Uterus (tissue), 4 donors: ENCODE measurements around the gene DSG4. TPM values are rescaled to one million over a fixed set of nuclear protein-coding genes. Genes with fewer than 3 reads are reported as not detected.

Experiments used
- DNase-seq, 2 donors: peaks; one replicate each; pipeline ENCODE4 v3.0.0-alpha.2; 2019 to 2020
- H3K27ac ChIP-seq, 2 donors: fragments of 200-600 bp; sonication (generic); 1 replicate in 1 of 2; 2 replicates in 1 of 2; pipeline ENCODE4 v1.5.1; 2016 to 2018
- H3K27me3 ChIP-seq, 2 donors: fragments of 200-600 bp; sonication (generic); one replicate each; pipeline ENCODE4 v1.5.1; 2018 to 2019; ENCODE audit warnings: control low read depth in 1 of 2
- H3K36me3 ChIP-seq, 2 donors: fragments of 200-600 bp; sonication (generic); one replicate each; pipeline ENCODE4 v1.5.1; 2019; ENCODE audit warnings: control low read depth in 1 of 2
- H3K4me1 ChIP-seq, 2 donors: fragments of 200-600 bp; sonication (generic); one replicate each; pipeline ENCODE4 v1.5.1; 2018 to 2019; ENCODE audit warnings: control low read depth in 1 of 2
- H3K4me3 ChIP-seq, 2 donors: fragments of 200-600 bp; sonication (generic); 1 replicate in 1 of 2; 2 replicates in 1 of 2; pipeline ENCODE4 v1.5.1; 2018 to 2019; ENCODE audit warnings: mild to moderate bottlenecking in 1 of 2
- H3K9me3 ChIP-seq, 2 donors: fragments of 200-600 bp; sonication (generic); one replicate each; pipeline ENCODE4 v1.5.1; 2019; ENCODE audit warnings: control low read depth in 1 of 2
- CTCF ChIP-seq, 4 experiments: fragments of 200-600 bp in 2 of 4; fragments of 450-650 bp in 2 of 4; sonication (generic) in 2 of 4; IDR thresholded peaks; one replicate each; pipeline ENCODE4 v1.5.1; 2016 to 2019; ENCODE audit warnings: antibody characterized with exemption in 4 of 4, mild to moderate bottlenecking in 2 of 4, moderate library complexity in 1 of 4
- POLR2A ChIP-seq, 2 donors: fragments of 450-650 bp; IDR thresholded peaks; one replicate each; pipeline ENCODE4 v1.6.1; 2016; ENCODE audit warnings: antibody characterized with exemption in 2 of 2, mild to moderate bottlenecking in 1 of 2, moderate library complexity in 1 of 2
- intact Hi-C: fragments of 100-400 bp; cut with DNase I; formaldehyde crosslinking; loops from one replicate; pipeline ENCODE4 v1.15.1; 2023; ENCODE audit warnings: low total_unique reads
- total RNA-seq, 4 donors: library from RNA; depleted of rRNA in 3 of 4; stranded (reverse); fragments of >200 nt in 3 of 4; gene quantifications; one replicate each; pipeline versions ENCODE4 v1.1.0 to v1.2.4, GENCODE V29; 2014 to 2023
- donor health status: DM: yes; HTN: yes; CAD: no.

Gene DSG4
- total RNA-seq, 4 donors from 2014 or later, result 0.07 TPM; not detected in 3

- no peak for DNase-seq
- intact Hi-C loops, result no loop called here
These were observed 70.3 kb downstream of the DSG4 start for GRCh38 chr18:31446854-31447253.

GRCh38 chr18:31447530-31448191, 71.1 kb downstream of the DSG4 start, which contains the start of gene DSG3:
DSG3 (plus strand) TSS chr18:31447741; CDS start chr18:31447878, 137 bp downstream.
- Histone ChIP-seq H3K36me3 (no peaks in the 10 kb centered on the region), H3K27me3 (no peaks in the 10 kb centered on the region), H3K4me1 (no peaks in the 10 kb centered on the region), H3K4me3 (no peak within 1 kb of the TSS), H3K27ac (no peak within 1 kb of the TSS), H3K9me3 (no peaks in the 10 kb centered on the region)
- TF ChIP-seq CTCF (IDR thresholded peaks at IDR 0.05) (no peak), POLR2A (IDR thresholded peaks at IDR 0.05) (no peak)
- no peak for DNase-seq
- intact Hi-C loops, result no loop called here

More at GRCh38 chr18:31446854-31447253, 70.3 kb downstream of the DSG4 start:
- no peak for TF ChIP-seq POLR2A (IDR thresholded peaks at IDR 0.05)
- TF ChIP-seq CTCF (IDR thresholded peaks at IDR 0.05), result no peak
- H3K4me1 ChIP-seq, result no peaks in the 10 kb centered on the region
- no peaks in the 10 kb centered on the region for H3K27me3 ChIP-seq
- H3K27ac ChIP-seq, result no peak overlapping the region
- H3K4me3 ChIP-seq, result no peak overlapping the region
- H3K36me3 ChIP-seq, result no peaks in the 10 kb centered on the region
- no peaks in the 10 kb centered on the region for H3K9me3 ChIP-seq

DNA sequence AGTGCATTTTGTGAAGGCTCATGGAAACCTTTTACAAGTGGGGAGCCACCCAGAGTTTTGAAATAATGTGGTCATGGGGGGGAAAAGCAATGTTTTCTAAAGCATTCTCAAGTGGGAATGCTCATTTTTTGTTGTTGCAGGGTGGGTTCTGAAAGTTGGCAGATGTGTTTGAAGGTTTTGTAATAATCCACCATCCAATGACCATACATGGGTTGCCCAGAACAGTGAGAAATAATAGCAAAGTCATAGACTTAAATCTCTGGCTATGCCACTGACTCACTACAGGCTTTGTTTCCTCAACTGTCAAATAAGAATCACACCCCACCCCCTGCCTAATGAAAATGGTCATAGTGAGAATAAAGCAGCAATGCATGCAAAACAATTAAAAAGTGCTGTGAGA, 73.8 kb downstream of the DSG4 start:
- no peak for DNase-seq
- intact Hi-C loops, result no loop called here
- no peak overlapping the region for H3K27ac ChIP-seq
- no peak overlapping the region for H3K4me3 ChIP-seq
- no peak for TF ChIP-seq CTCF (IDR thresholded peaks at IDR 0.05)
- TF ChIP-seq POLR2A (IDR thresholded peaks at IDR 0.05), result no peak
- H3K36me3 ChIP-seq, result no peaks in the 10 kb centered on the region
- no peaks in the 10 kb centered on the region for H3K27me3 ChIP-seq
- H3K4me1 ChIP-seq, result no peaks in the 10 kb centered on the region
- no peaks in the 10 kb centered on the region for H3K9me3 ChIP-seq

- no peak for TF ChIP-seq CTCF (IDR thresholded peaks at IDR 0.05)
- no peak for TF ChIP-seq POLR2A (IDR thresholded peaks at IDR 0.05)
- Histone ChIP-seq H3K4me3 (no peak overlapping the region), H3K27ac (no peak overlapping the region), H3K27me3 (no peaks in the 10 kb centered on the region), H3K36me3 (no peaks in the 10 kb centered on the region), H3K9me3 (no peaks in the 10 kb centered on the region), H3K4me1 (no peaks in the 10 kb centered on the region)
- no peak for DNase-seq
- intact Hi-C loops, result no loop called here
These were observed 75.0 kb downstream of the DSG4 start for GRCh38 chr18:31451625-31452024.

DNA sequence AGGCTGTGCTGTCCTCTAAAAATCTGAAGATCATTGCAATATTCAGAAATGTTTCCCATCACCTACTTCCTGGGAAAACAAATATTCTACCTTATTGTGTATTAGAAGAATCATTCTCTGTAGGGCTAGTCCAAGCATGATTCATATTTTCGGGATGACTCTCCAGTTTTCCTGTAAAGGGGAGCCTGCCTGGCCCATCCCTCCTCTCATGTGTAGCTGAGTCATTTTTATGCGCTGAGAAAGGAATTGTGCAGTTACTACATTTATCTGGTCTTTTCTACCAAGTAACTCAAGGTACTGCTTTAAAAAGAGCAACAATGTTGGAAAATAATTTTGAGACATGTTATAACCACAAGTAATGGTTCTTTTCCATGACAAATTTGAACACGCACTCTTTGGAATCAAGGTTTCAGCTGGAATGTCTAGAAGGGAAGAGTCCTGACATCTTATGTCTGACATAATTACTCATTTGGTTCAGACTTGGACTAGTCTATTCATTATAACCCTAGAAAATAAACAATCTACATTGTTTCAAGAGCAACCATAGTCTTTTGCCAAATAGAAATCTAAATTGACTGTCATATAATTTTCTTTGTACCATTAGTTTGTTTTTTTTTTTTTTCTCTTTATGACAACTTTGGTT, 77.6 kb downstream of the DSG4 start:
- no peak for DNase-seq
- Histone ChIP-seq H3K4me3 (no peak overlapping the region), H3K9me3 (no peaks in the 10 kb centered on the region), H3K27me3 (no peaks in the 10 kb centered on the region), H3K4me1 (no peaks in the 10 kb centered on the region), H3K36me3 (no peaks in the 10 kb centered on the region), H3K27ac (no peak overlapping the region)
- intact Hi-C loops, result no loop called here
- no peak for TF ChIP-seq POLR2A (IDR thresholded peaks at IDR 0.05)
- TF ChIP-seq CTCF (IDR thresholded peaks at IDR 0.05), result no peak
